ENCODE data around the gene PRPF38A.
"Not testable (repeated sequence)": the region's sequence is repeated elsewhere in the genome, so short reads cannot be mapped to it uniquely, and the experiment has no call there.

PRPF38A gene

GRCh38 chr1:52404116-52404974 lies at the start of gene PRPF38A, which contains the start of gene ORC1:
PRPF38A (plus strand) TSS chr1:52404602; CDS start chr1:52404750, 148 bp downstream.
ORC1 (minus strand) TSS chr1:52404423; CDS start chr1:52402223, 2,200 bp downstream.
- DNase-seq (ENCODE audit: low read depth in 2 of 2), result peak; percentile 98 to 99

- DNase-seq (ENCODE audit: low read depth in 2 of 2), result no peak
Observed at GRCh38 chr1:52355436-52355835, 49.0 kb upstream of the PRPF38A start.

GRCh38 chr1:52355847-52356505 lies 48.4 kb upstream of the PRPF38A start:
- no peak for DNase-seq (ENCODE audit: low read depth in 2 of 2)

GRCh38 chr1:52356818-52357355 lies 47.5 kb upstream of the PRPF38A start:
- DNase-seq (ENCODE audit: low read depth in 2 of 2), result no peak

GRCh38 chr1:52357397-52357796 lies 47.0 kb upstream of the PRPF38A start:
- DNase-seq (ENCODE audit: low read depth in 2 of 2), result no peak

- no peak for DNase-seq (ENCODE audit: low read depth in 2 of 2)
Observed at GRCh38 chr1:52358851-52359497, 45.4 kb upstream of the PRPF38A start.

- DNase-seq (ENCODE audit: low read depth in 2 of 2), result no peak
Observed at GRCh38 chr1:52359676-52360594, 44.5 kb upstream of the PRPF38A start.

- DNase-seq (ENCODE audit: low read depth in 2 of 2), result no peak
Observed at GRCh38 chr1:52360595-52360968, 43.8 kb upstream of the PRPF38A start.

GRCh38 chr1:52364235-52364839 lies 40.1 kb upstream of the PRPF38A start:
- no peak for DNase-seq (ENCODE audit: low read depth in 2 of 2)

GRCh38 chr1:52365071-52365745 lies 39.2 kb upstream of the PRPF38A start:
- DNase-seq (ENCODE audit: low read depth in 2 of 2), result no peak

- peak; percentile 97 to 99 for DNase-seq (ENCODE audit: low read depth in 2 of 2)
Observed at GRCh38 chr1:52365746-52366516, 38.5 kb upstream of the PRPF38A start, which contains the start of gene CC2D1B. CC2D1B (minus strand) TSS chr1:52366205; CDS start chr1:52364620, 1,585 bp downstream.

GRCh38 chr1:52366517-52366827 lies 37.9 kb upstream of the PRPF38A start:
- no peak for DNase-seq (ENCODE audit: low read depth in 2 of 2)

- no peak for DNase-seq (ENCODE audit: low read depth in 2 of 2)
Observed at GRCh38 chr1:52367272-52367671, 37.1 kb upstream of the PRPF38A start.

GRCh38 chr1:52368383-52369172 lies 35.8 kb upstream of the PRPF38A start:
- peak; percentile 36 to 42 for DNase-seq (ENCODE audit: low read depth in 2 of 2)

- not testable (repeated sequence) for DNase-seq (ENCODE audit: low read depth in 2 of 2)
Observed at GRCh38 chr1:52369851-52370250, 34.6 kb upstream of the PRPF38A start.

- no peak for DNase-seq (ENCODE audit: low read depth in 2 of 2)
Observed at GRCh38 chr1:52385376-52385775, 19.0 kb upstream of the PRPF38A start.

GRCh38 chr1:52386458-52386857 lies 17.9 kb upstream of the PRPF38A start:
- DNase-seq (ENCODE audit: low read depth in 2 of 2), result no peak

GRCh38 chr1:52393174-52393573 lies 11.2 kb upstream of the PRPF38A start:
- no peak for DNase-seq (ENCODE audit: low read depth in 2 of 2)

- DNase-seq (ENCODE audit: low read depth in 2 of 2), result no peak
Observed at GRCh38 chr1:52399629-52400028, 4.8 kb upstream of the PRPF38A start.

Data from stimulated activated CD4-positive, alpha-beta T cell treated with anti-CD3 and anti-CD28 coated beads, Interleukin-4, amount 100 ng/mL, for 48 hours (primary cell).